Activated CD8-positive, alpha-beta T cell treated with anti-CD3 and anti-CD28 coated beads for 36 hours (primary cell): ENCODE data around the gene JAG2. TPM values are rescaled to one million over a fixed set of nuclear protein-coding genes. Genes with fewer than 3 reads are reported as not detected.
"Not testable (repeated sequence)": the region's sequence is repeated elsewhere in the genome, so short reads cannot be mapped to it uniquely, and the experiment has no call there.

ENCODE experiments used
- ATAC-seq: fragments of 200-7000 bp; cut with Tn5 transposase; one replicate; pipeline ENCODE4 v1.10.0; 2021; ENCODE audit warnings: mild to moderate bottlenecking, moderate library complexity
- CTCF ChIA-PET: fragments of 350-600 bp; sonication (Branson Sonifier 250); formaldehyde crosslinking; loops from one replicate; lab custom pipeline; 2021; ENCODE audit warnings: antibody characterized with exemption; lab: Charles Lee
- POLR2A ChIA-PET: fragments of 350-600 bp; sonication (Branson Sonifier 250); formaldehyde crosslinking; loops from one replicate; lab custom pipeline; 2021; ENCODE audit warnings: antibody characterized with exemption; lab: Charles Lee
- DNase-seq: peaks from one replicate; pipeline ENCODE4 v3.0.0-alpha.2; 2020
- H3K27ac Mint-ChIP-seq: one replicate; pipeline ENCODE4 v1.8.0; 2021; ENCODE audit warnings: mild to moderate bottlenecking, mixed read lengths
- H3K27me3 Mint-ChIP-seq: one replicate; pipeline ENCODE4 v1.8.0; 2021; ENCODE audit warnings: mixed read lengths
- H3K36me3 Mint-ChIP-seq: one replicate; pipeline ENCODE4 v1.8.0; 2021; ENCODE audit warnings: low read depth, mixed read lengths
- H3K4me1 Mint-ChIP-seq: one replicate; pipeline ENCODE4 v1.8.0; 2021; ENCODE audit warnings: low read depth, mixed read lengths
- H3K4me3 Mint-ChIP-seq: one replicate; pipeline ENCODE4 v1.8.0; 2021; ENCODE audit warnings: mild to moderate bottlenecking, moderate library complexity, mixed read lengths
- H3K9me3 Mint-ChIP-seq: one replicate; pipeline ENCODE4 v1.8.0; 2021; ENCODE audit warnings: mixed read lengths
- intact Hi-C: fragments of 100-400 bp; cut with micrococcal nuclease; formaldehyde crosslinking; loops from one replicate; pipeline ENCODE4 v1.10.0; 2022
- total RNA-seq, 2 experiments: library from RNA; stranded (reverse); gene quantifications; one replicate each; pipeline ENCODE4 v1.2.3, GENCODE V29; 2021
- TF ChIP-seq, protein P1 (sequence below): fragments of 200-600 bp; IDR thresholded peaks from one replicate; pipeline ENCODE4 v1.8.0; 2022; ENCODE audit warnings: antibody characterized with exemption, mild to moderate bottlenecking

JAG2 gene
- total RNA-seq, 2 experiments from 2014 or later = 3.6 to 4.1 TPM

DNA sequence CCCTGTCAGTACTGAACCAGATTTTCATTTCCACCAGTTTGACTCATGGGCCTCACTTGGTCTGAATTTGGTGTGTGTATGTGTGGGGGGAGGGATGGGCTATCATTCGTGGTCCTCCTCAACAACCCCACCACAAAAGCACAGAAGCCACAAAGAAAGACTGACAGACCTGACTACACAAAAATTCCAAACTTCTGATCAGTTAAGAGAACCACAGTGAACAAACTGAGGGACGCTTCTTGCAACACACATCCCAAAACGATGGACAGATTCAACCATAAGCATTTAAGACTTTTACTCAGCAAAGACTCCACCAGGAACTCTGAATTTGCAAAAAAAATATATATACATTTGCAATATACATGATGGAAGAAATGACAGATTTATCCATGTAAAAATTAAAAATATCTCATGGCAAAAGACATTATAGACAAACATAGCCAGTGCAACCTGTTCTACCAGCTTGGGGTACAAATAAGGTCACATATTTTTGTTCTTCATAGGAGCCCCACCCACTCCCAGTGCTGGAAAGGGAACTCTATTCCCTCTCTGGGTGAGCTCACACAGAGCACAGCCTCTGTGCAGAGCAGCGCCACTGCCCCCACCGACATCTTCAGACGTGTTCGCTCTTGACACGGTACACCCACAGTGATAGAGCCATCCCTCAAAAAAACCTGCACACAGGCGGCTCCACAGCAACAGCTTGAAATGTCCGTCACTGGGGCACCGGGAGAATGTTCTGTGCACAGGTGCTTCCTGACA, 49.7 kb downstream of the JAG2 start:
- H3K9me3 Mint-ChIP-seq = peaks cover 14% of the 10 kb centered on the region
- H3K4me3 Mint-ChIP-seq = no peak overlapping the region
- CTCF ChIA-PET = no interaction called here
- no peaks in the 10 kb centered on the region for H3K4me1 Mint-ChIP-seq
- H3K27me3 Mint-ChIP-seq = peaks cover 17% of the 10 kb centered on the region
- ATAC-seq = no peak
- POLR2A ChIA-PET = no interaction called here
- H3K27ac Mint-ChIP-seq = no peak overlapping the region
- intact Hi-C loops = no loop called here
- H3K36me3 Mint-ChIP-seq = no peaks in the 10 kb centered on the region
- TF ChIP-seq, protein P1, sequence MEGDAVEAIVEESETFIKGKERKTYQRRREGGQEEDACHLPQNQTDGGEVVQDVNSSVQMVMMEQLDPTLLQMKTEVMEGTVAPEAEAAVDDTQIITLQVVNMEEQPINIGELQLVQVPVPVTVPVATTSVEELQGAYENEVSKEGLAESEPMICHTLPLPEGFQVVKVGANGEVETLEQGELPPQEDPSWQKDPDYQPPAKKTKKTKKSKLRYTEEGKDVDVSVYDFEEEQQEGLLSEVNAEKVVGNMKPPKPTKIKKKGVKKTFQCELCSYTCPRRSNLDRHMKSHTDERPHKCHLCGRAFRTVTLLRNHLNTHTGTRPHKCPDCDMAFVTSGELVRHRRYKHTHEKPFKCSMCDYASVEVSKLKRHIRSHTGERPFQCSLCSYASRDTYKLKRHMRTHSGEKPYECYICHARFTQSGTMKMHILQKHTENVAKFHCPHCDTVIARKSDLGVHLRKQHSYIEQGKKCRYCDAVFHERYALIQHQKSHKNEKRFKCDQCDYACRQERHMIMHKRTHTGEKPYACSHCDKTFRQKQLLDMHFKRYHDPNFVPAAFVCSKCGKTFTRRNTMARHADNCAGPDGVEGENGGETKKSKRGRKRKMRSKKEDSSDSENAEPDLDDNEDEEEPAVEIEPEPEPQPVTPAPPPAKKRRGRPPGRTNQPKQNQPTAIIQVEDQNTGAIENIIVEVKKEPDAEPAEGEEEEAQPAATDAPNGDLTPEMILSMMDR = no peak
- DNase-seq = no peak

DNA sequence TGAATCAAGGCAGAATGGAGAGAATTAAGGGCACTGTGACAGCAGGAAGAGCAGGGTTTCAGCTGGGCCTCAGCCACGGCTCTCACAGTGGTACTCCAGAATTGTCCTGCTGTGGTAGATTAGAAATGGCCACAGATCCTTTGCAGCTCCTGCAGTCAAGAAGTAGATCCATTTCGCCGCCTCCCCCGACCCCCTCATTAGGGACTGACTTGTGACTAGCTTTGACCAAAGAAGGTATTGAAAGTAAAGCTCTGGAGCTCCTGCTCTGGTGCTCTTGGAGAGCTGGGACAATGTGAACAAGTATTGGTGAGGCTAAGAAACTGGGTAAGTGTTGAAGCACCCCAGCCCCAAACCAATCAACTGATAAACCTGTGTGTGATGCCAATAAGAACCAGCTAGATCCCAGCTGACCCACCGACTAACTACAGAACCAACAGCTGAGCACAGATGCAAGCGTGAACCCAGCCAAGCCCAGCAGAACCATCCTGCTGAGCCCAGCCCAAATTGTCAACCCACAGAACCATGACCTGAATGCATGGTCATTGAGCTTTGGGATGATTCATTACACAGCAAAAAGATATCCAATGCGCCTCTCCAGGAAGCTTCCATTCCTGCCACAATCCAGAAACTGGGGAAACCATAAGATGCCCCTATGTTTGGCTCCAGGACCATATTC, 50.7 kb downstream of the JAG2 start:
- intact Hi-C loops = no loop called here
- Mint-ChIP-seq H3K27me3 (peaks cover 15% of the 10 kb centered on the region), H3K9me3 (peaks cover 14% of the 10 kb centered on the region), H3K4me1 (no peaks in the 10 kb centered on the region), H3K36me3 (no peaks in the 10 kb centered on the region), H3K4me3 (no peak overlapping the region), H3K27ac (no peak overlapping the region)
- TF ChIP-seq, protein P1 = no peak
- DNase-seq (no peak), ATAC-seq (no peak)
- POLR2A ChIA-PET = no interaction called here
- CTCF ChIA-PET = no interaction called here

DNA sequence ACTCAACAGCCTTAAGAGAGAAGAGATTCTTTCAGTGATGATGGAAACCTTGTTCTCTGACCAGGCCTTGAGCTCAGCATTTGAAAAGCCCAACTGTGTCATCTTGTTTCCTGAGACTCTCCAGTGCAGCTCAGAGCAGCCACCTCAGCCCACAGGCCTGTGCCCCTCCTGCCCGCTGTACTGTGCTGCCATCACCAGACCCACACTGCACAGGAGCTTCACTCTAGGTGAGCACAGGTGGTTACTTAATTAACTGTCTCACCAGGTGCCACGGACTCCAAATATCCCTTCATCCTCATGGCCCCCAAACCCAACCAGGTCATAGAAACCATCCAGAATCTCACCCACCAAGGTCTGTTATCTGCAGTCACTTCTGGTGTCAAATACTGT, 51.3 kb downstream of the JAG2 start:
- no peak overlapping the region for H3K4me3 Mint-ChIP-seq
- H3K27ac Mint-ChIP-seq = no peak overlapping the region
- H3K4me1 Mint-ChIP-seq = no peaks in the 10 kb centered on the region
- TF ChIP-seq, protein P1 = no peak
- no peak for DNase-seq
- intact Hi-C loops = no loop called here
- no peak for ATAC-seq
- ChIA-PET POLR2A (no interaction called here), CTCF (no interaction called here)
- H3K36me3 Mint-ChIP-seq = no peaks in the 10 kb centered on the region
- peaks cover 15% of the 10 kb centered on the region for H3K27me3 Mint-ChIP-seq
- peaks cover 14% of the 10 kb centered on the region for H3K9me3 Mint-ChIP-seq

DNA sequence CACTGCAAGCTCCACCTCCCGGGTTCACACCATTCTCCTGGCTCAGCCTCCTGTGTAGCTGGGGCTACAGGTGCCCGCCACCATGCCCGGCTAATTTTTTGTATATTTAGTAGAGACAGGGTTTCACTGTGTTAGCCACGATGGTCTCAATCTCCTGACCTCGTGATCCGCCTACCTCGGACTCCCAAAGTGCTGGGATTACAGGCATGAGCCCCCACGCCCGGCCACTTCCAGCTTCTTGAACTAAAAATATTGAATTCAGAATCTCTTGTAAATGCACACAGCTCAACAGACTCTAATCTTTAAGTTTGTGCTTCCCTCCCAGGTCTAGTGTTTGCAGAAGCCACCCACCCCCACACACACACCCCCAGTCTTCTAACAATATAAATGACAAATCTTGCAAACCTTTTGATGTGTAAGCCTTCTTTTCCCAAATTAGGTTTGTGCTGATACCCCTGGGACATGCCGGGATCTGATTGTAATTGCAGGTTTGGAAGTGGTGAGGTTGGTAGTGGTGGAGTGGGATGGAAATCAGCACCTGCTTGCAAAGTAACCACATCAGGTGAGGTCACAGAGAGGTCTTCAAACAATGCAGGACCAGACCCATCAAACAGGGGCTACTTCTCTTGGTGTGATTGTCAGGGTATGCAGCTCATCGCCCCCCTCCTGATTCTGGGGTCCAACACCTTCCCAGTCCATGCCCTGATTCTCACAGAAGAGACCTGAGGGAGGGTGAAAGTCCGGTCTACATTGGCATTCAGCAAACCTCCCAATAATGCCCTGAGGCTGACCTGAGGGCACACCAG, 51.9 kb downstream of the JAG2 start:
- intact Hi-C loops = no loop called here
- Mint-ChIP-seq H3K27me3 (peaks cover 10% of the 10 kb centered on the region), H3K27ac (no peak overlapping the region), H3K9me3 (peaks cover 11% of the 10 kb centered on the region), H3K4me3 (no peak overlapping the region), H3K4me1 (no peaks in the 10 kb centered on the region), H3K36me3 (no peaks in the 10 kb centered on the region)
- DNase-seq = no peak
- ATAC-seq = no peak
- ChIA-PET POLR2A (no interaction called here), CTCF (interaction anchor here (0.6 kb wide), 1 partner anchor 26 kb away, joined by 3 read pairs; no protein-coding TSS in a partner anchor)
- TF ChIP-seq, protein P1 = no peak

DNA sequence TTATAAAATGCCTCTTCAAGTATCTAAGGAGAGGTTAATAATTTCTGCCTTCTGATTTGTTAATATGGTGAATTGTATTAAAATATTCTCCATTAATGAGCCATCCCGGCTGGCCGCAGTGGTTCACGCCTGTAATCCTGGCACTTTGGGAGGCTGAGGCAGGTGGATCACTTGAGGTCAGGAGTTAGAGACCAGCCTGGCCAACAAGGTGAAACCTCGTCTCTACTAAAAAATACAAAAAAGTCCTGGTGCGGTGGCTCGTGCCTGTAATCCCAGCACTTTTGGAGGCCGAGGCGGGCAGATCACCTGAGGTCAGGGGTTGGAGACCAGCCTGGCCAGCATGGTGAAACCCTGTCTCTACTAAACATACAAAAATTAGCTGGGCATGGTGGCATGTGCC, 59.3 kb downstream of the JAG2 start:
- intact Hi-C loops, ATAC-seq, CTCF ChIA-PET, H3K9me3 Mint-ChIP-seq, DNase-seq, H3K4me1 Mint-ChIP-seq, POLR2A ChIA-PET, H3K36me3 Mint-ChIP-seq, H3K27ac Mint-ChIP-seq, H3K4me3 Mint-ChIP-seq: not testable (repeated sequence)
- peaks cover 19% of the 10 kb centered on the region for H3K27me3 Mint-ChIP-seq
